Sigmoid colon (tissue), 7 donors: ENCODE data around the gene WFIKKN1. TPM values are rescaled to one million over a fixed set of nuclear protein-coding genes. Genes with fewer than 3 reads are reported as not detected.

Experiments used
- DNase-seq: peaks from one replicate; pipeline ENCODE4 v3.0.0-alpha.2; 2019
- H3K27ac ChIP-seq, 4 donors: fragments of 200-600 bp; sonication (generic); one replicate each; pipeline ENCODE4 v1.5.1; 2016 to 2019; ENCODE audit warnings: mild to moderate bottlenecking in 1 of 4
- H3K27me3 ChIP-seq, 3 donors: fragments of 200-600 bp; sonication (generic); one replicate each; pipeline ENCODE4 v1.5.1; 2019; ENCODE audit warnings: mild to moderate bottlenecking in 1 of 3
- H3K36me3 ChIP-seq, 4 donors: fragments of 200-600 bp; sonication (generic); one replicate each; pipeline ENCODE4 v1.5.1; 2016 to 2019
- H3K4me1 ChIP-seq, 4 donors: fragments of 200-600 bp; sonication (generic); one replicate each; pipeline ENCODE4 v1.5.1; 2017 to 2019
- H3K4me3 ChIP-seq, 4 donors: fragments of 200-600 bp; sonication (generic); one replicate each; pipeline ENCODE4 v1.5.1; 2017 to 2019; ENCODE audit warnings: mild to moderate bottlenecking in 2 of 4, moderate library complexity in 1 of 4
- H3K9me3 ChIP-seq, 4 donors: fragments of 200-600 bp in 3 of 4; sonication (generic) in 3 of 4; one replicate each; pipeline versions ENCODE4 v1.5.1 to v1.6.1; 2013 to 2019
- EP300 ChIP-seq, 4 donors: sonication (generic); formaldehyde crosslinking; IDR thresholded peaks; one replicate each; pipeline ENCODE4 v1.6.1; 2017; ENCODE audit warnings: antibody characterized with exemption in 4 of 4
- POLR2A ChIP-seq, 2 donors: fragments of 450-650 bp; IDR thresholded peaks; one replicate each; pipeline ENCODE4 v1.6.1; 2016; ENCODE audit warnings: antibody characterized with exemption in 2 of 2, mild to moderate bottlenecking in 2 of 2, moderate library complexity in 2 of 2
- POLR2AphosphoS5 ChIP-seq, 4 donors: sonication (generic); formaldehyde crosslinking; IDR thresholded peaks; one replicate each; pipeline ENCODE4 v1.6.1; 2017; ENCODE audit warnings: antibody characterized with exemption in 4 of 4
- WGBS, 2 donors: extraction: QIAGEN DNeasy Blood & Tissue Kit; methylation state at CpG; one replicate each; pipeline ENCODE4 v1.1.7; 2013; 5-methylcytosine and 5-hydroxymethylcytosine counted together
- intact Hi-C: fragments of 100-400 bp; cut with DNase I; formaldehyde crosslinking; loops from one replicate; pipeline ENCODE4 v1.15.1; 2023
- polyA plus RNA-seq, 3 donors: library from polyadenylated mRNA; stranded (reverse); fragments of 200-250 nt; gene quantifications; one replicate each; pipeline ENCODE4 v1.2.3, GENCODE V29; 2013
- total RNA-seq, 4 donors: library from RNA; depleted of rRNA; stranded (reverse); fragments of >200 nt; gene quantifications; one replicate each; pipeline ENCODE4 v1.1.0, GENCODE V29; 2016
- TF ChIP-seq, protein P1 (sequence below), 4 experiments: fragments of 450-650 bp in 3 of 4; fragments of 200-600 bp in 1 of 4; IDR thresholded peaks; one replicate each; pipeline ENCODE4 v1.5.1; 2016 to 2019; ENCODE audit warnings: antibody characterized with exemption in 4 of 4, mild to moderate bottlenecking in 3 of 4, moderate library complexity in 2 of 4
- donor health status: healthy with polysubstance abuse.
- donor health status: Bipolar disorder and iron deficiency.
- donor health status: healthy.

The WFIKKN1 gene
- total and polyA plus RNA-seq, 7 donors: 0.27 to 1.4 (median 0.49) TPM

DNA sequence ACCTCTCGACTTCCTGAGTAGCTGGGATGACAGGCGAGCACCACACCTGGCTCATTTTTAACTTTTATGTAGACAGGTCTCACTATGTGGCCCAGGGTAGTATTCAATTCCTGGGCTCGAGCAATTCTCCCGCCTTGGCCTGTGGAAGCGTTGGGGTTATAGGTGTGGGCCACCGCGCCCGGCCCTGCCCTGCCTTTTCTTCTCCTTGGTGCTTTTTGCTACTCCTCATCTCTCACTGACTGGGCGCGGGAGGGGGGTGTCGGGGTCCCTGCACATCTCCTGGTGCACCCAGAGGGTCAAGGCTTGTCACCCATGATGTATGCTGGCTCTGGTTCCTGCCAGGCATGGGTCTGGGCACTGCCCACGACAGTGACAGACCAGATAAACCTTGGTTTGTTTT, 13.8 kb downstream of the WFIKKN1 start:
- intact Hi-C loops: no loop called here
- no peak for DNase-seq
- 69 to 85% methylated on average over 12 of the region's 12 CpGs for WGBS, 2 donors
- H3K27me3 ChIP-seq: no peaks in the 10 kb centered on the region
- no peak overlapping the region for H3K4me3 ChIP-seq
- H3K9me3 ChIP-seq: no peaks in the 10 kb centered on the region
- H3K4me1 ChIP-seq: peaks cover 0 to 49% (median 40%) of the 10 kb centered on the region in 4 donors
- H3K36me3 ChIP-seq: no peaks in the 10 kb centered on the region
- no peak overlapping the region for H3K27ac ChIP-seq
- TF ChIP-seq, protein P1, sequence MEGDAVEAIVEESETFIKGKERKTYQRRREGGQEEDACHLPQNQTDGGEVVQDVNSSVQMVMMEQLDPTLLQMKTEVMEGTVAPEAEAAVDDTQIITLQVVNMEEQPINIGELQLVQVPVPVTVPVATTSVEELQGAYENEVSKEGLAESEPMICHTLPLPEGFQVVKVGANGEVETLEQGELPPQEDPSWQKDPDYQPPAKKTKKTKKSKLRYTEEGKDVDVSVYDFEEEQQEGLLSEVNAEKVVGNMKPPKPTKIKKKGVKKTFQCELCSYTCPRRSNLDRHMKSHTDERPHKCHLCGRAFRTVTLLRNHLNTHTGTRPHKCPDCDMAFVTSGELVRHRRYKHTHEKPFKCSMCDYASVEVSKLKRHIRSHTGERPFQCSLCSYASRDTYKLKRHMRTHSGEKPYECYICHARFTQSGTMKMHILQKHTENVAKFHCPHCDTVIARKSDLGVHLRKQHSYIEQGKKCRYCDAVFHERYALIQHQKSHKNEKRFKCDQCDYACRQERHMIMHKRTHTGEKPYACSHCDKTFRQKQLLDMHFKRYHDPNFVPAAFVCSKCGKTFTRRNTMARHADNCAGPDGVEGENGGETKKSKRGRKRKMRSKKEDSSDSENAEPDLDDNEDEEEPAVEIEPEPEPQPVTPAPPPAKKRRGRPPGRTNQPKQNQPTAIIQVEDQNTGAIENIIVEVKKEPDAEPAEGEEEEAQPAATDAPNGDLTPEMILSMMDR (IDR thresholded peaks at IDR 0.05): no peak
- TF ChIP-seq POLR2A (IDR thresholded peaks at IDR 0.05) (no peak), EP300 (IDR thresholded peaks at IDR 0.05) (no peak), POLR2AphosphoS5 (IDR thresholded peaks at IDR 0.05) (no peak)

DNA sequence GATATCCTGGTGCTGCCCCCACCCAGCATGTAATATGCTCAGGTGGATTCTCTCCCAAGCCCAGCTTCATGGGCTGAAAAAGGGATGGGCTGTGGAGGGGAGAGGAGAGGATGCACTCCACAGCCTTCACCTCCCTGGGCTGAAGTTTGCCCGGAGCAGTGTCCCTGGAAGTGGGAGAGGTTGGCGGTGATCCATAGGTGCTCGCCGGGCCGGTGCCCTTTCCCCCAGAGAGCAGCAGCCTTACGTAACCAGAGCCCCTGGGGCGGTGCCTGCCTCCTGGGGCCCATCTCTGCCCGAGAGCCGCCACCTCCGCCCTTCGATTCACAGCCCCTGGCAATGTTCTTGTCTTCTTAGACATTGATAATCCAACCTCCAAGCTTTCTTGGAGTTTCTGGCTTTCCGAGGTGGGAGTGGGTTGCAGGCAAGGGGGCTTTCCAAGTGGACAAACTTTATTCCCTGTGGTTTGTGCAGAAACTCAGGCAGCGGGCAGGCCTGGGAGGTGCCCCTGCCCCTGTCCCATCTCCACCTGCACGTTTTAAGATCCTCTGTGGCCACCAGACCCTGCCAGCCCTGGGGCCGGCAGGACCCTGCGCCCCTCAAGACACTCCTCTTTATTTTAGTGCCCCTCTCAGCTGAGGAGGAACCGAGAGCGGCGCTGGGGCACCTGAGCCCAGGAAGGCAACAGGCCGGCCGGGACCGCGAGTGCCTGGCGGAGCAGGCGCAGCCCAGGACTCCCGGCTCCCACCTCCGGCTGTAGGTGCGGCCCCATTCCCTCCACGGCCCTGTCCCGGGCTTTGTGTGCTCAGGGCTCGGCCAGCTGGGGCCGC, 15.3 kb downstream of the WFIKKN1 start:
- Histone ChIP-seq H3K9me3 (no peaks in the 10 kb centered on the region), H3K27me3 (no peaks in the 10 kb centered on the region), H3K4me3 (no peak overlapping the region), H3K36me3 (no peaks in the 10 kb centered on the region), H3K4me1 (peaks cover 0 to 59% (median 49%) of the 10 kb centered on the region in 4 donors), H3K27ac (peak overlapping the region in 2 of 4 donors; percentile 22 to 36)
- intact Hi-C loops: no loop called here
- WGBS, 2 donors: 34 to 76% methylated on average over 32 of the region's 32 CpGs
- TF ChIP-seq POLR2A (IDR thresholded peaks at IDR 0.05) (no peak), EP300 (IDR thresholded peaks at IDR 0.05) (no peak), POLR2AphosphoS5 (IDR thresholded peaks at IDR 0.05) (no peak)
- TF ChIP-seq, protein P1 (IDR thresholded peaks at IDR 0.05): no peak
- DNase-seq: no peak

DNA sequence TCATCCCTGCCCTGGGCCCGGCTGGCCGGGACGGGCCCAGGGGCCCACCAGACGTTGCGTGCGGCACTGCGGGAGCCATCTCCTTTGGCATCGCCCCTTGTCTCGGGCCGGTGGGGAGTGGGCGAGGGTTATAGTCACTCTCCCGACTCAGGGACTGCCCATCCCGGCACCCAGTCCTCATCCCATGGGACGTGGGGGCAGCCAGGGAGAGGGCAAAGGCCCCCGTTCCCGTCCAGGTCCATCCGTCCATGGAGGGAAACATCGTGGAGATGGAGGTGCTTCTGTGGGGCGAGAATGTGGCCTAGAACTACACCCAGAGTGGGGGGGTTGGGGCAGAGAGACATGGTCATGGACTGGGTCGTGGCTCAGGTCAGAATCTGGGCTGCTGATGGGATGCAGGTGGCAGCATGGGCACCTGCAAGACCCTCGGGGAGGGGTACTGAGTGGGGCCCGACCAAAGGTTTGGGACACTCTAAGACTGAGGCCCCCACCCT, 15.9 kb downstream of the WFIKKN1 start:
- no peaks in the 10 kb centered on the region for H3K27me3 ChIP-seq
- H3K4me3 ChIP-seq: no peak overlapping the region
- TF ChIP-seq EP300 (IDR thresholded peaks at IDR 0.05): no peak
- TF ChIP-seq, protein P1 (IDR thresholded peaks at IDR 0.05): no peak
- no peak for TF ChIP-seq POLR2AphosphoS5 (IDR thresholded peaks at IDR 0.05)
- TF ChIP-seq POLR2A (IDR thresholded peaks at IDR 0.05): no peak
- H3K27ac ChIP-seq: peak overlapping the region in 2 of 4 donors; percentile 22 to 36
- peaks cover 0 to 55% (median 46%) of the 10 kb centered on the region in 4 donors for H3K4me1 ChIP-seq
- 46 to 85% methylated on average over 22 of the region's 22 CpGs for WGBS, 2 donors
- no peak for DNase-seq
- no peaks in the 10 kb centered on the region for H3K9me3 ChIP-seq
- H3K36me3 ChIP-seq: no peaks in the 10 kb centered on the region
- intact Hi-C loops: no loop called here

DNA sequence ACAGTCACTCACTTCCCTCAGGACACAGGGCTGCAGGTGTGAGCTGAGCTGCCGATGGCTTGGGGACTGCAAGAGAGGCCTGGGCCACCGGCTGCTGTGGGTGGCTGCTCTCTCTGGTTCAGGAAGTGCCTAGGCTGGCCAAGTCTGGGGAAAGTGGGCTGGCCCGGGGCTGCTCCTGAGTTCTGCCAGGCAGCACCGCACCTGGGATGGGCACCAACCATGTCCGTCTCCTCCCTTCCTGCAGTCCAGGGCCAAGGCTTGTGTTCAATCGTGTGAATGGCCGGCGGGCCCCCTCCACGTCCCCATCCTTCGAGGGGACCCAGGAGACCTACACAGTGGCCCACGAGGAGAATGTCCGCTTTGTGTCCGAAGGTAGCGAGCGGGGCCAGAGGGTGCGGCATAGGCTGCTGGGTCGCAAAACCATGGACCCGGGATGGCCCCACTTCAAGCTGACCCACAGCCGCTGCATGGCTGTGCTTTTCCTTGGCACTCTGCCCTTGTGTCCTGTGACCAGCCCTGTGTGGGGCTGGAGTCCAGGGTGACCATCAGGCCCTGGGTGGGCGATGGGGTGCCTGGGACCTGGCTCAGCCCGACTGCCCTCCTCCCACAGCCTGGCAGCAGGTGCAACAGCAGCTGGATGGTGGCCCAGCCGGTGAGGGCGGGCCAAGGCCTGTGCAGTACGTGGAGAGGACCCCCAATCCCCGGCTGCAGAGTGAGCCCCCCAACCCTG, 16.6 kb downstream of the WFIKKN1 start:
- Histone ChIP-seq H3K9me3 (no peaks in the 10 kb centered on the region), H3K36me3 (peaks cover 0 to 5% (median 0%) of the 10 kb centered on the region in 4 donors), H3K27me3 (no peaks in the 10 kb centered on the region), H3K27ac (peak overlapping the region in 3 of 4 donors; percentile 22 to 89 (median 78)), H3K4me3 (no peak overlapping the region), H3K4me1 (peaks cover 0 to 54% (median 46%) of the 10 kb centered on the region in 4 donors)
- TF ChIP-seq EP300 (IDR thresholded peaks at IDR 0.05): no peak
- TF ChIP-seq POLR2A (IDR thresholded peaks at IDR 0.05): no peak
- no peak for TF ChIP-seq POLR2AphosphoS5 (IDR thresholded peaks at IDR 0.05)
- TF ChIP-seq, protein P1 (IDR thresholded peaks at IDR 0.05): no peak
- intact Hi-C loops: no loop called here
- WGBS, 2 donors: 22 to 75% methylated on average over 25 of the region's 25 CpGs
- DNase-seq: no peak
